ENCODE data around the gene UTY.
"Not testable (repeated sequence)": the region's sequence is repeated elsewhere in the genome, so short reads cannot be mapped to it uniquely, and the experiment has no call there.

UTY gene

GRCh38 chrY:13295026-13295425, 184.8 kb downstream of the UTY start:
- POLR2A ChIA-PET, result no interaction called here
- H3K4me3 ChIP-seq (ENCODE audit: low read depth, low read length), result no peak overlapping the region
- H3K9me3 ChIP-seq (ENCODE audit: control insufficient read depth, insufficient read depth, low read depth, low read length), result no peaks in the 10 kb centered on the region
- TF ChIP-seq ZNF473 (tag by site-specific recombination; IDR thresholded peaks at IDR 0.05), result no peak
- TF ChIP-seq ZSCAN30 (tag by site-specific recombination; IDR thresholded peaks at IDR 0.05), result no peak
- no peaks in the 10 kb centered on the region for H3K36me3 ChIP-seq (ENCODE audit: control insufficient read depth in 2 of 2, insufficient read depth in 1 of 2, low read length in 2 of 2)
- no peak overlapping the region for H3K27ac ChIP-seq (ENCODE audit: extremely low read depth, low read depth, low read length)
- CTCF ChIA-PET, result no interaction called here
- H3K4me1 ChIP-seq (ENCODE audit: control insufficient read depth, insufficient read depth, low read length), result no peaks in the 10 kb centered on the region

- H3K9me3 ChIP-seq (ENCODE audit: control insufficient read depth, insufficient read depth, low read depth, low read length), result no peaks in the 10 kb centered on the region
- no peak overlapping the region for H3K27ac ChIP-seq (ENCODE audit: extremely low read depth, low read depth, low read length)
- POLR2A ChIA-PET, result no interaction called here
- H3K36me3 ChIP-seq (ENCODE audit: control insufficient read depth in 2 of 2, insufficient read depth in 1 of 2, low read length in 2 of 2), result no peaks in the 10 kb centered on the region
- no peak overlapping the region for H3K4me3 ChIP-seq (ENCODE audit: low read depth, low read length)
- CTCF ChIA-PET, result no interaction called here
- no peaks in the 10 kb centered on the region for H3K4me1 ChIP-seq (ENCODE audit: control insufficient read depth, insufficient read depth, low read length)
- no peak for TF ChIP-seq MZF1 (tag by site-specific recombination; IDR thresholded peaks at IDR 0.05; ENCODE audit: borderline replicate concordance)
- no peak for TF ChIP-seq ZXDB (tag by site-specific recombination; IDR thresholded peaks at IDR 0.05)
- no peak for TF ChIP-seq ZSCAN23 (tag by site-specific recombination; IDR thresholded peaks at IDR 0.05)
- TF ChIP-seq ZNF416 (tag by site-specific recombination; IDR thresholded peaks at IDR 0.05), result no peak
- no peak for TF ChIP-seq ZNF843 (tag by site-specific recombination; IDR thresholded peaks at IDR 0.05)
- no peak for TF ChIP-seq ZNF211 (tag by site-specific recombination; IDR thresholded peaks at IDR 0.05; ENCODE audit: low read depth)
- no peak for TF ChIP-seq ZNF148 (tag by site-specific recombination; IDR thresholded peaks at IDR 0.05; ENCODE audit: borderline replicate concordance)
- no peak for TF ChIP-seq ZNF114 (tag by site-specific recombination; IDR thresholded peaks at IDR 0.05)
- no peak for TF ChIP-seq ZNF362 (tag by site-specific recombination; IDR thresholded peaks at IDR 0.05)
- TF ChIP-seq GFI1B (tag by site-specific recombination; IDR thresholded peaks at IDR 0.05), result no peak
- TF ChIP-seq ZNF621 (tag by site-specific recombination; IDR thresholded peaks at IDR 0.05), result no peak
- no peak for TF ChIP-seq ZNF658 (tag by site-specific recombination; IDR thresholded peaks at IDR 0.05)
- no peak for TF ChIP-seq KLF7 (tag by site-specific recombination; IDR thresholded peaks at IDR 0.05; ENCODE audit: borderline replicate concordance)
- no peak for TF ChIP-seq ZNF133 (tag by site-specific recombination; IDR thresholded peaks at IDR 0.05)
- no peak for TF ChIP-seq TCF7L2 (IDR thresholded peaks at IDR 0.05; ENCODE audit: borderline replicate concordance, low read depth, low read length)
- no peak for TF ChIP-seq ZNF654 (tag by site-specific recombination; IDR thresholded peaks at IDR 0.05; ENCODE audit: low read depth)
- TF ChIP-seq ZNF692 (tag by site-specific recombination; IDR thresholded peaks at IDR 0.05), result no peak
- TF ChIP-seq ZNF544 (tag by site-specific recombination; IDR thresholded peaks at IDR 0.05), result no peak
- no peak for TF ChIP-seq ZNF639 (tag by site-specific recombination; IDR thresholded peaks at IDR 0.05)
- no peak for TF ChIP-seq ZNF354C (tag by site-specific recombination; IDR thresholded peaks at IDR 0.05; ENCODE audit: borderline replicate concordance, low read depth)
These were observed 188.6 kb downstream of the UTY start for GRCh38 chrY:13291199-13291598.

- POLR2A ChIA-PET; H3K9me3 ChIP-seq (ENCODE audit: control insufficient read depth, insufficient read depth, low read depth, low read length); H3K4me1 ChIP-seq (ENCODE audit: control insufficient read depth, insufficient read depth, low read length); H3K4me3 ChIP-seq (ENCODE audit: low read depth, low read length); CTCF ChIA-PET; H3K36me3 ChIP-seq (ENCODE audit: control insufficient read depth in 2 of 2, insufficient read depth in 1 of 2, low read length in 2 of 2); H3K27ac ChIP-seq (ENCODE audit: extremely low read depth, low read depth, low read length): not testable (repeated sequence)
These were observed 197.4 kb downstream of the UTY start for GRCh38 chrY:13282151-13283054.
